ENCODE data around the gene CACNA2D1.

CACNA2D1 gene

DNA sequence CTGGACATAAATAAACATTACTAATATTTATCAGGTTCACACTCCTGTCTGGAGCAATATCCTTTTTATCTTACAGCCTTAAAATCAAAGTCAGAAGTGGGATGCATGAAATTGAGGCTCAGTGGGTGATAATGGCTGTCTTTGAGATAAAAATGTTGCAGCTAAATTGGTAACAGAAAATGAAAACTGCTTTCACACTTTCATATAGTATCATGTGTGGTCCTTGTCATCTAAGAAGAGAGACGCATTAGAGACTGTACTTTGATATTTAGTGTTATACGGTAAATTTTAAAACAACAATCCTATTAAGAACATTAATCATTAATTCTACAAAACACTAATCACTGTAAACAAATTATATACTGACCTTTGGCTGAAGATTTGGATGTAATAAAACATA lies 438.5 kb downstream of the CACNA2D1 start:
- no peaks in the 10 kb centered on the region for H3K9me3 ChIP-seq (ENCODE audit: control insufficient read depth, low read length)
- no peaks in the 10 kb centered on the region for H3K36me3 ChIP-seq (ENCODE audit: control insufficient read depth in 1 of 2, insufficient read depth in 2 of 2, low read depth in 1 of 2, low read length in 2 of 2)
- H4K8ac ChIP-seq (ENCODE audit: low read length), result no peak overlapping the region
- H3K18ac ChIP-seq (ENCODE audit: low read depth in 1 of 2, low read length in 2 of 2), result no peak overlapping the region
- no peak overlapping the region for H2BK120ac ChIP-seq (ENCODE audit: low read depth, low read length)
- H3K4me2 ChIP-seq (ENCODE audit: low read length, poor library complexity, severe bottlenecking), result no peak overlapping the region
- no peak overlapping the region for H3K27ac ChIP-seq (ENCODE audit: low read length, poor library complexity, severe bottlenecking)
- no peak overlapping the region for H2AFZ ChIP-seq (ENCODE audit: low read depth, low read length)
- no peaks in the 10 kb centered on the region for H3K79me1 ChIP-seq (replicated peaks; ENCODE audit: low read length, poor library complexity, severe bottlenecking)
- no peak for DNase-seq
- no peaks in the 10 kb centered on the region for H3K27me3 ChIP-seq (ENCODE audit: control insufficient read depth in 1 of 2, insufficient read depth in 1 of 2, low read length in 2 of 2)
- H2BK5ac ChIP-seq (ENCODE audit: low read depth, low read length, poor library complexity, severe bottlenecking), result no peak overlapping the region
- H3K14ac ChIP-seq (ENCODE audit: low read length in 2 of 2), result no peak overlapping the region
- no peak overlapping the region for H4K91ac ChIP-seq (ENCODE audit: low read length)
- no CpG with 5 or more reads among the region's 2 CpGs for WGBS
- H2BK12ac ChIP-seq (ENCODE audit: low read length in 2 of 2), result no peak overlapping the region
- H3K23ac ChIP-seq (ENCODE audit: low read length in 2 of 2), result no peak overlapping the region
- H3K4me3 ChIP-seq (ENCODE audit: insufficient read depth in 1 of 2, low read depth in 1 of 2, low read length in 2 of 2), result no peak overlapping the region
- no peak overlapping the region for H3K9ac ChIP-seq (ENCODE audit: low read length)
- H2BK15ac ChIP-seq (ENCODE audit: low read depth, poor library complexity, severe bottlenecking), result no peak overlapping the region
- no peaks in the 10 kb centered on the region for H3K4me1 ChIP-seq (ENCODE audit: control insufficient read depth, insufficient read depth, low read depth, low read length)
- no peak overlapping the region for H3K4ac ChIP-seq (ENCODE audit: low read depth in 1 of 2, low read length in 2 of 2)
- H2AK5ac ChIP-seq (ENCODE audit: low read length, severe bottlenecking), result no peak overlapping the region

DNA sequence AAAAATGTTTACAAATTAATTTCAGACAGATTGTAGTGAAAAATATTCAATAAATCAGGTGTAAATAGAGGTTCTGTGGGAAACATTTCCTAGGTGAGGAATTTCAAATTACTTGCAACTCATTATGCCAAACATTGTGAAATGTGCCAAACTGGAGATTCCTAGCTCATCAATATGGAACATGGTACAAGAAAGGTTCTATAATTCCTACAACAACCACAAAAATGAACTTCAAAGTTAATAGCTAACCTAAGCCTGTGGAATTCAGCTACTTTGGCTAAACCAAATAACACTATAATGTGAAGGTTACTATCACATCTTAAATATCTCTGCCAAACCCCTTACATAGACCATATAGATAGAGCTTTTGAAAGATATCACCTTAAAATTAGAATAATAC lies 450.4 kb downstream of the CACNA2D1 start:
- no peak overlapping the region for H3K14ac ChIP-seq (ENCODE audit: low read length in 2 of 2)
- H2BK5ac ChIP-seq (ENCODE audit: low read depth, low read length, poor library complexity, severe bottlenecking), result no peak overlapping the region
- no peaks in the 10 kb centered on the region for H3K79me1 ChIP-seq (replicated peaks; ENCODE audit: low read length, poor library complexity, severe bottlenecking)
- H2BK15ac ChIP-seq (ENCODE audit: low read depth, poor library complexity, severe bottlenecking), result no peak overlapping the region
- H3K23ac ChIP-seq (ENCODE audit: low read length in 2 of 2), result no peak overlapping the region
- no peak overlapping the region for H2BK12ac ChIP-seq (ENCODE audit: low read length in 2 of 2)
- no peak for DNase-seq
- H3K27ac ChIP-seq (ENCODE audit: low read length, poor library complexity, severe bottlenecking), result no peak overlapping the region
- no peaks in the 10 kb centered on the region for H3K27me3 ChIP-seq (ENCODE audit: control insufficient read depth in 1 of 2, insufficient read depth in 1 of 2, low read length in 2 of 2)
- H2AFZ ChIP-seq (ENCODE audit: low read depth, low read length), result no peak overlapping the region
- no peak overlapping the region for H3K4ac ChIP-seq (ENCODE audit: low read depth in 1 of 2, low read length in 2 of 2)
- no peak overlapping the region for H3K4me3 ChIP-seq (ENCODE audit: insufficient read depth in 1 of 2, low read depth in 1 of 2, low read length in 2 of 2)
- H4K8ac ChIP-seq (ENCODE audit: low read length), result no peak overlapping the region
- H4K91ac ChIP-seq (ENCODE audit: low read length), result no peak overlapping the region
- no peaks in the 10 kb centered on the region for H3K9me3 ChIP-seq (ENCODE audit: control insufficient read depth, low read length)
- H3K36me3 ChIP-seq (ENCODE audit: control insufficient read depth in 1 of 2, insufficient read depth in 2 of 2, low read depth in 1 of 2, low read length in 2 of 2), result peaks cover 0 to 13% of the 10 kb centered on the region in 2 experiments
- no peaks in the 10 kb centered on the region for H3K4me1 ChIP-seq (ENCODE audit: control insufficient read depth, insufficient read depth, low read depth, low read length)
- no peak overlapping the region for H3K4me2 ChIP-seq (ENCODE audit: low read length, poor library complexity, severe bottlenecking)
- no peak overlapping the region for H2BK120ac ChIP-seq (ENCODE audit: low read depth, low read length)
- H3K9ac ChIP-seq (ENCODE audit: low read length), result no peak overlapping the region
- H2AK5ac ChIP-seq (ENCODE audit: low read length, severe bottlenecking), result no peak overlapping the region
- no peak overlapping the region for H3K18ac ChIP-seq (ENCODE audit: low read depth in 1 of 2, low read length in 2 of 2)

DNA sequence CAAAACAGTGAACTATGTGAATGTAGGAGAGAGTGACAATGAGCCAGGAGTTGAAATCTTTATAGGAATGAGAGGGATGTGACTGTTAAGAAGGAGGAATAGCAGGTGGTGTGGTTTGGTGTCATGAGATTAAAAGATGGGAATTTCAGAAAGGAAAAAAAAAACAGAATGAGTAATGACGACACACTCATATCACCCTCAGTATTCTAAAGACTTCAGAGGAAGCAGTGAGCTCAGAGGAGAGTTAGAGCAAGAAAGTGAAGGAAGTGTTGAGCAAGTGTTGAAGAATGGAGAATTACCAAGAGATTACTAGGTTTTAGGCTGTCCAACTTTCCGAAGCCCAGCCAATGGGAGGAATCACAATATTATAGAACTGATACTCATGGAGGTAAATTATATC lies 453.2 kb downstream of the CACNA2D1 start:
- Histone ChIP-seq H3K4me2 (ENCODE audit: low read length, poor library complexity, severe bottlenecking) (no peak overlapping the region), H3K4ac (ENCODE audit: low read depth in 1 of 2, low read length in 2 of 2) (no peak overlapping the region), H2BK12ac (ENCODE audit: low read length in 2 of 2) (no peak overlapping the region), H2BK120ac (ENCODE audit: low read depth, low read length) (no peak overlapping the region), H3K14ac (ENCODE audit: low read length in 2 of 2) (no peak overlapping the region), H3K9ac (ENCODE audit: low read length) (no peak overlapping the region), H2AK5ac (ENCODE audit: low read length, severe bottlenecking) (no peak overlapping the region), H3K4me1 (ENCODE audit: control insufficient read depth, insufficient read depth, low read depth, low read length) (no peaks in the 10 kb centered on the region), H3K4me3 (ENCODE audit: insufficient read depth in 1 of 2, low read depth in 1 of 2, low read length in 2 of 2) (no peak overlapping the region), H3K79me1 (replicated peaks; ENCODE audit: low read length, poor library complexity, severe bottlenecking) (no peaks in the 10 kb centered on the region), H4K8ac (ENCODE audit: low read length) (no peak overlapping the region), H4K91ac (ENCODE audit: low read length) (no peak overlapping the region), H2BK15ac (ENCODE audit: low read depth, poor library complexity, severe bottlenecking) (no peak overlapping the region), H3K23ac (ENCODE audit: low read length in 2 of 2) (no peak overlapping the region), H3K36me3 (ENCODE audit: control insufficient read depth in 1 of 2, insufficient read depth in 2 of 2, low read depth in 1 of 2, low read length in 2 of 2) (peaks cover 0 to 18% of the 10 kb centered on the region in 2 experiments), H2AFZ (ENCODE audit: low read depth, low read length) (no peak overlapping the region), H3K18ac (ENCODE audit: low read depth in 1 of 2, low read length in 2 of 2) (no peak overlapping the region), H3K27ac (ENCODE audit: low read length, poor library complexity, severe bottlenecking) (no peak overlapping the region), H2BK5ac (ENCODE audit: low read depth, low read length, poor library complexity, severe bottlenecking) (no peak overlapping the region), H3K27me3 (ENCODE audit: control insufficient read depth in 1 of 2, insufficient read depth in 1 of 2, low read length in 2 of 2) (no peaks in the 10 kb centered on the region), H3K9me3 (ENCODE audit: control insufficient read depth, low read length) (no peaks in the 10 kb centered on the region)
- WGBS, result no CpG with 5 or more reads among the region's 2 CpGs
- no peak for DNase-seq

DNA sequence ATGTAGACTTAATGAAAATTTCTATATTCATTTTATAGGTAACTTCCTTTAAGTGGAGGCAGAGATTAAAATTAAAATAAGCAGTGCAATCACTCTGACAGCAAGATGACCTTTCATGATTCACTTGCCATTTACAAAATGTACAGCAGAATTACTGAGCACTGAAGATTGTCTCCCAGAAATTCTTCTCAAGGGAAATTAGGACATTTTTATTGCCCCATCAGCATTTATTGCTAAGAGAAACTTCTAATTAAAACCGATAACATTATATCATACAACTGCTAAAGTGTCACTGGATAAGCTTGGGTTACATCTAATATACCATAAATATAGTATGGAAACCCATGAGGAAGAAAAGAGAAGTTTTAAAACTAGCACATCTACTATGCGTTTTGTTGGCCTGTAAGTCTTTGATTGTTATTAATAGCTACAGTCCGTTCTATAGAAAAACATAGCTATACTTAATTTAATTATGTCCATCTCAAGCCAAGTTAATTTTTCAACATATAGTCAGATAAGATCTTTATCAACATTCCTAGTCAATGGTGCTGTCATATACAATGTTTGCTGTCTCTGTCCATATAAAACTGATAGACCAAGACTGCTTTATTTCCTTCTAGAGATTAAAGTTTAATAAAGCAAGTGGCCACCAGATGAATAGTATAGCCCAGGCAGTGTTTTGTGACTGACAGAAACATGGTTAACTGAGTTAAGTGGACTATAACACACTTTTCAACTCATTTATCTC lies 456.7 kb downstream of the CACNA2D1 start:
- Histone ChIP-seq H3K4me1 (ENCODE audit: control insufficient read depth, insufficient read depth, low read depth, low read length) (no peaks in the 10 kb centered on the region), H4K8ac (ENCODE audit: low read length) (no peak overlapping the region), H3K27me3 (ENCODE audit: control insufficient read depth in 1 of 2, insufficient read depth in 1 of 2, low read length in 2 of 2) (no peaks in the 10 kb centered on the region), H3K4me2 (ENCODE audit: low read length, poor library complexity, severe bottlenecking) (no peak overlapping the region), H3K4me3 (ENCODE audit: insufficient read depth in 1 of 2, low read depth in 1 of 2, low read length in 2 of 2) (no peak overlapping the region), H4K91ac (ENCODE audit: low read length) (no peak overlapping the region), H3K36me3 (ENCODE audit: control insufficient read depth in 1 of 2, insufficient read depth in 2 of 2, low read depth in 1 of 2, low read length in 2 of 2) (peaks cover 0 to 29% of the 10 kb centered on the region in 2 experiments), H2AFZ (ENCODE audit: low read depth, low read length) (no peak overlapping the region), H2BK5ac (ENCODE audit: low read depth, low read length, poor library complexity, severe bottlenecking) (no peak overlapping the region), H3K27ac (ENCODE audit: low read length, poor library complexity, severe bottlenecking) (no peak overlapping the region), H3K18ac (ENCODE audit: low read depth in 1 of 2, low read length in 2 of 2) (no peak overlapping the region), H2BK12ac (ENCODE audit: low read length in 2 of 2) (no peak overlapping the region), H3K79me1 (replicated peaks; ENCODE audit: low read length, poor library complexity, severe bottlenecking) (no peaks in the 10 kb centered on the region), H2AK5ac (ENCODE audit: low read length, severe bottlenecking) (no peak overlapping the region), H3K4ac (ENCODE audit: low read depth in 1 of 2, low read length in 2 of 2) (no peak overlapping the region), H3K9ac (ENCODE audit: low read length) (no peak overlapping the region), H3K14ac (ENCODE audit: low read length in 2 of 2) (no peak overlapping the region), H3K23ac (ENCODE audit: low read length in 2 of 2) (no peak overlapping the region), H2BK15ac (ENCODE audit: low read depth, poor library complexity, severe bottlenecking) (no peak overlapping the region), H2BK120ac (ENCODE audit: low read depth, low read length) (no peak overlapping the region), H3K9me3 (ENCODE audit: control insufficient read depth, low read length) (no peaks in the 10 kb centered on the region)
- WGBS, result no CpG with 5 or more reads among the region's 3 CpGs
- DNase-seq, result no peak
